Measurements from ENCODE around the gene BTBD9. TPM values are rescaled to one million over a fixed set of nuclear protein-coding genes. Genes with fewer than 3 reads are reported as not detected.

The BTBD9 gene
- total RNA-seq, 1 donor from 2014 or later: 49.7 TPM

GRCh38 chr6:38179300-38179699 is 460.4 kb downstream of the BTBD9 start:
- no peaks in the 10 kb centered on the region for H3K4me1 ChIP-seq
- DNase-seq (no peak), ATAC-seq (peak in 1 of 2 donors; percentile 7)
- H3K36me3 ChIP-seq: peaks cover 26% of the 10 kb centered on the region
- no peaks in the 10 kb centered on the region for H3K27me3 ChIP-seq (ENCODE audit: low read depth)
- H3K9me3 ChIP-seq: no peaks in the 10 kb centered on the region
- no peak overlapping the region for H3K4me3 ChIP-seq
- H3K27ac ChIP-seq: no peak overlapping the region
- no peak for TF ChIP-seq CTCF (IDR thresholded peaks at IDR 0.05)
- intact Hi-C loops (cut with DNase I): no loop called here

- no peak for TF ChIP-seq CTCF (IDR thresholded peaks at IDR 0.05)
- H3K27me3 ChIP-seq (ENCODE audit: low read depth): no peaks in the 10 kb centered on the region
- H3K36me3 ChIP-seq: peaks cover 29% of the 10 kb centered on the region
- no peaks in the 10 kb centered on the region for H3K9me3 ChIP-seq
- ATAC-seq (no peak), DNase-seq (no peak)
- H3K4me1 ChIP-seq: no peaks in the 10 kb centered on the region
- no peak overlapping the region for H3K27ac ChIP-seq
- intact Hi-C loops (cut with DNase I): no loop called here
- no peak overlapping the region for H3K4me3 ChIP-seq
These were observed 461.2 kb downstream of the BTBD9 start for GRCh38 chr6:38178584-38178886.

- Histone ChIP-seq H3K27ac (no peak overlapping the region), H3K9me3 (no peaks in the 10 kb centered on the region), H3K27me3 (ENCODE audit: low read depth) (no peaks in the 10 kb centered on the region), H3K4me1 (no peaks in the 10 kb centered on the region), H3K4me3 (no peak overlapping the region), H3K36me3 (peaks cover 34% of the 10 kb centered on the region)
- ATAC-seq: no peak
- DNase-seq: no peak
- intact Hi-C loops (cut with DNase I): no loop called here
- TF ChIP-seq CTCF (IDR thresholded peaks at IDR 0.05): no peak
These were observed 461.7 kb downstream of the BTBD9 start for GRCh38 chr6:38177882-38178583.

GRCh38 chr6:38176797-38177751 is 462.7 kb downstream of the BTBD9 start:
- no peaks in the 10 kb centered on the region for H3K4me1 ChIP-seq
- no peak overlapping the region for H3K4me3 ChIP-seq
- H3K27me3 ChIP-seq (ENCODE audit: low read depth): no peaks in the 10 kb centered on the region
- peaks cover 35% of the 10 kb centered on the region for H3K36me3 ChIP-seq
- no peak for TF ChIP-seq CTCF (IDR thresholded peaks at IDR 0.05)
- intact Hi-C loops (cut with DNase I): no loop called here
- no peak overlapping the region for H3K27ac ChIP-seq
- H3K9me3 ChIP-seq: no peaks in the 10 kb centered on the region
- no peak for DNase-seq
- ATAC-seq: no peak

- Histone ChIP-seq H3K27ac (no peak overlapping the region), H3K27me3 (ENCODE audit: low read depth) (no peaks in the 10 kb centered on the region), H3K9me3 (no peaks in the 10 kb centered on the region), H3K4me1 (no peaks in the 10 kb centered on the region), H3K4me3 (no peak overlapping the region), H3K36me3 (peaks cover 35% of the 10 kb centered on the region)
- TF ChIP-seq CTCF (IDR thresholded peaks at IDR 0.05): no peak
- ATAC-seq: peak in 1 of 2 donors; percentile 5
- intact Hi-C loops (cut with DNase I): no loop called here
- DNase-seq: no peak
These were observed 463.9 kb downstream of the BTBD9 start for GRCh38 chr6:38175786-38176185.
